Measurements from ENCODE around the gene DRAM2. TPM values are rescaled to one million over a fixed set of nuclear protein-coding genes. Genes with fewer than 3 reads are reported as not detected.

DRAM2 gene
- total RNA-seq, 1 experiment from 2014 or later, result 26.4 TPM

GRCh38 chr1:111164151-111164550 is 24.3 kb upstream of the DRAM2 start:
- no peaks in the 10 kb centered on the region; the same call in 1 of the 2 replicates for H4K20me1 ChIP-seq (ENCODE audit: insufficient read depth)
- ATAC-seq (no peak), DNase-seq (ENCODE audit: low read depth, low spot score) (no peak)
- no TSS peak for BruUV-seq (replicated peaks)
- no peaks in the 10 kb centered on the region for H3K27me3 ChIP-seq (ENCODE audit: insufficient read depth, low read length)
- ChIA-PET RAD21 (ENCODE audit: low non-redundant PET in 1 of 2, low total read pairs in 2 of 2, uncharacterized antibody in 2 of 2, unreplicated experiment in 2 of 2) (no interaction called here), CTCF (no interaction called here), POLR2A (no interaction called here)
- TF ChIP-seq ELF1 (IDR thresholded peaks at IDR 0.05; ENCODE audit: borderline replicate concordance, low read depth) (no peak), ZFX (IDR thresholded peaks at IDR 0.05) (no peak), MAX (IDR thresholded peaks at IDR 0.05) (no peak), FOSL1 (IDR thresholded peaks at IDR 0.05; ENCODE audit: low read depth) (no peak), ZNF274 (IDR thresholded peaks at IDR 0.05; ENCODE audit: low read depth, low read length) (no peak), CBX3 (IDR thresholded peaks at IDR 0.05; ENCODE audit: low read depth) (no peak), JUND (IDR thresholded peaks at IDR 0.05) (no peak), SIN3A (IDR thresholded peaks at IDR 0.05; ENCODE audit: low read depth) (no peak), YY1 (IDR thresholded peaks at IDR 0.05; ENCODE audit: extremely low read depth, insufficient replicate concordance, low read depth, low read length) (no peak), SP1 (IDR thresholded peaks at IDR 0.05; ENCODE audit: low read depth) (no peak), ATF3 (IDR thresholded peaks at IDR 0.05) (no peak), CTCF (IDR thresholded peaks at IDR 0.05 in 2 of 3, conservative IDR thresholded peaks at IDR 0.05 in 1 of 3; ENCODE audit: borderline replicate concordance in 1 of 3, insufficient read depth in 1 of 3, low read depth in 2 of 3, low read length in 2 of 3) (no peak), EZH2phosphoT487 (IDR thresholded peaks at IDR 0.05; ENCODE audit: borderline replicate concordance) (no peak), RAD21 (IDR thresholded peaks at IDR 0.05; ENCODE audit: low read depth) (no peak), EZH2 (IDR thresholded peaks at IDR 0.05) (no peak)
- TF ChIP-seq, protein P1, sequence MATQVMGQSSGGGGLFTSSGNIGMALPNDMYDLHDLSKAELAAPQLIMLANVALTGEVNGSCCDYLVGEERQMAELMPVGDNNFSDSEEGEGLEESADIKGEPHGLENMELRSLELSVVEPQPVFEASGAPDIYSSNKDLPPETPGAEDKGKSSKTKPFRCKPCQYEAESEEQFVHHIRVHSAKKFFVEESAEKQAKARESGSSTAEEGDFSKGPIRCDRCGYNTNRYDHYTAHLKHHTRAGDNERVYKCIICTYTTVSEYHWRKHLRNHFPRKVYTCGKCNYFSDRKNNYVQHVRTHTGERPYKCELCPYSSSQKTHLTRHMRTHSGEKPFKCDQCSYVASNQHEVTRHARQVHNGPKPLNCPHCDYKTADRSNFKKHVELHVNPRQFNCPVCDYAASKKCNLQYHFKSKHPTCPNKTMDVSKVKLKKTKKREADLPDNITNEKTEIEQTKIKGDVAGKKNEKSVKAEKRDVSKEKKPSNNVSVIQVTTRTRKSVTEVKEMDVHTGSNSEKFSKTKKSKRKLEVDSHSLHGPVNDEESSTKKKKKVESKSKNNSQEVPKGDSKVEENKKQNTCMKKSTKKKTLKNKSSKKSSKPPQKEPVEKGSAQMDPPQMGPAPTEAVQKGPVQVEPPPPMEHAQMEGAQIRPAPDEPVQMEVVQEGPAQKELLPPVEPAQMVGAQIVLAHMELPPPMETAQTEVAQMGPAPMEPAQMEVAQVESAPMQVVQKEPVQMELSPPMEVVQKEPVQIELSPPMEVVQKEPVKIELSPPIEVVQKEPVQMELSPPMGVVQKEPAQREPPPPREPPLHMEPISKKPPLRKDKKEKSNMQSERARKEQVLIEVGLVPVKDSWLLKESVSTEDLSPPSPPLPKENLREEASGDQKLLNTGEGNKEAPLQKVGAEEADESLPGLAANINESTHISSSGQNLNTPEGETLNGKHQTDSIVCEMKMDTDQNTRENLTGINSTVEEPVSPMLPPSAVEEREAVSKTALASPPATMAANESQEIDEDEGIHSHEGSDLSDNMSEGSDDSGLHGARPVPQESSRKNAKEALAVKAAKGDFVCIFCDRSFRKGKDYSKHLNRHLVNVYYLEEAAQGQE (IDR thresholded peaks at IDR 0.05; ENCODE audit: low read depth), result no peak
- TF ChIP-seq, protein P2, sequence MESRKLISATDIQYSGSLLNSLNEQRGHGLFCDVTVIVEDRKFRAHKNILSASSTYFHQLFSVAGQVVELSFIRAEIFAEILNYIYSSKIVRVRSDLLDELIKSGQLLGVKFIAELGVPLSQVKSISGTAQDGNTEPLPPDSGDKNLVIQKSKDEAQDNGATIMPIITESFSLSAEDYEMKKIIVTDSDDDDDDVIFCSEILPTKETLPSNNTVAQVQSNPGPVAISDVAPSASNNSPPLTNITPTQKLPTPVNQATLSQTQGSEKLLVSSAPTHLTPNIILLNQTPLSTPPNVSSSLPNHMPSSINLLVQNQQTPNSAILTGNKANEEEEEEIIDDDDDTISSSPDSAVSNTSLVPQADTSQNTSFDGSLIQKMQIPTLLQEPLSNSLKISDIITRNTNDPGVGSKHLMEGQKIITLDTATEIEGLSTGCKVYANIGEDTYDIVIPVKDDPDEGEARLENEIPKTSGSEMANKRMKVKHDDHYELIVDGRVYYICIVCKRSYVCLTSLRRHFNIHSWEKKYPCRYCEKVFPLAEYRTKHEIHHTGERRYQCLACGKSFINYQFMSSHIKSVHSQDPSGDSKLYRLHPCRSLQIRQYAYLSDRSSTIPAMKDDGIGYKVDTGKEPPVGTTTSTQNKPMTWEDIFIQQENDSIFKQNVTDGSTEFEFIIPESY (IDR thresholded peaks at IDR 0.05; ENCODE audit: extremely low read depth, insufficient replicate concordance, low read length), result no peak
- H3K4me1 ChIP-seq (ENCODE audit: control insufficient read depth in 1 of 2, insufficient read depth in 2 of 2, low read length in 2 of 2), result no peaks in the 10 kb centered on the region
- no peak overlapping the region for H3K4me3 ChIP-seq (replicated peaks in 1 of 2; ENCODE audit: low read depth in 1 of 2, low read length in 2 of 2)
- H3K9ac ChIP-seq (ENCODE audit: low read length), result no peak overlapping the region
- no peaks in the 10 kb centered on the region for H3K9me3 ChIP-seq (ENCODE audit: control insufficient read depth in 1 of 2, insufficient read depth in 1 of 2, low read depth in 1 of 2, low read length in 2 of 2)
- no peak overlapping the region for H3K4me2 ChIP-seq (ENCODE audit: low read length)
- no peak overlapping the region for H3K27ac ChIP-seq (ENCODE audit: low read depth, low read length)
- H3K9me2 ChIP-seq (ENCODE audit: insufficient read depth), result no peaks in the 10 kb centered on the region
- H2AFZ ChIP-seq (ENCODE audit: low read depth, low read length, poor library complexity, severe bottlenecking), result no peak overlapping the region
- H3K79me2 ChIP-seq (ENCODE audit: insufficient read depth, low read length), result peaks cover 20% of the 10 kb centered on the region
- intact Hi-C loops (cut with micrococcal nuclease), result no loop called here
- H3K36me3 ChIP-seq (ENCODE audit: control insufficient read depth in 1 of 2, insufficient read depth in 2 of 2, low read length in 2 of 2), result peaks cover 2 to 7% of the 10 kb centered on the region in 2 experiments; a peak in 3 of 4 replicates
